GM19043 (cell line): ENCODE measurements around the gene TNP1.

Experiments
- ATAC-seq: cut with Tn5 transposase; IDR thresholded peaks from one replicate; pipeline ENCODE4 v1.9.1; 2021; ENCODE audit warnings: low read depth; ENCODE audit not compliant: unreplicated experiment

Gene TNP1

GRCh38 chr2:216849987-216850386 lies 9.9 kb downstream of the TNP1 start:
- no peak for ATAC-seq

DNA sequence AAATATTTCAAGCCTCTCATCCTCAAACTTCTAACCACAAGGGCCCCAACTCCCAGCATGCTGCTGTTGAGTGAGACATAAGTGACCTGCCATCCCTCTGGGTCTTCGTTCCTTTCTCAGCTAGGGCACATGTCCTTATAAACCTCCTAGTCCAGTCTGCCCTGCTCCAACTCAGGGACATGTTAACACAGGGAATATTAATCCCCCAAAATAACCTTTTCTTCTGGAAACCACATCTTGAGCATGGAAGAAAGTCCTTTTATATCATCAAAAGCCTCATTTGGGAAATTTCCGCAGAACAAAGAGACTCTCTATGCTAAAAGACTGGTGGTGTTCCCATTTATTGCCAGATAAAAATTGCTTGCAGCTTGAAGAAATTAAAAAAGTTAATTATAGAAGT lies 14.4 kb downstream of the TNP1 start:
- no peak for ATAC-seq

GRCh38 chr2:216842636-216843035 lies 17.2 kb downstream of the TNP1 start:
- ATAC-seq, result no peak

DNA sequence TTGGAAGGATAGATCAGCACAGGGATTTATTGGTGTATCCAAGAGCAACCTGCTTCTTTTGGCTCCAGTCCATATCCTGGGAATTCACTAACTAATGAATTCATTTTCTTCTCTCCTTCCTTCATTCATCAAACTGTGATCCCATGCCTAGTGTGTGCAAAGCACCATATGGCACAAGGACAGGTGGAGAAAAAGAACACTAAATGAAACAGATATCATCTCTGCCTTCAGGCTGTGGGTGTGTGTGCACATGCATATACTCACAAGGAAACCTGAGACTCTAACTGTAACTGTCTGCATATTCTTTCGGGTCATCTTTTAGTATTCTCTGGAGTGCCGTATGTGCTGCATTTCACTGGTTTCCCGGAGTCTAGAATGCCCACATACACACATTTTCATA lies 20.2 kb downstream of the TNP1 start:
- ATAC-seq, result no peak

DNA sequence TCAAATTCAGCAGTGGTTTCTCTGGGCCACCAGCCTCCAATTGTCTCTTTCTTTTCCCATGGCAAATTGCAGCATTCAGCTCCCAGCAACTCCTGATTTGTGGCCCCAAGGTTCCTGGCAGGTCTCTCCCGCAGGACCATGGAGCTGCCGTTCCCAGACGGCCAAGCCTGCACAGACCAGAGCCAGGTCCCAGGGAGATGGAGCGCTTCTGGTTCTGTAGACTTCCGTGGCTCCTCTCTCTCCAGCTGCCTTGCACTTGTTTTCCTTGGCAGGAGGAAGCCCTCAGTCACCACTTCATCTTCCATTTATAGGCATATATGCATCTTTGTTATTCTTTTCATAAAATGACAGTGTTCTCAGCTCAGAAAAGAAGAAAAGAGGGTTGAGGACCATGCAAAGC lies 21.7 kb downstream of the TNP1 start:
- no peak for ATAC-seq

DNA sequence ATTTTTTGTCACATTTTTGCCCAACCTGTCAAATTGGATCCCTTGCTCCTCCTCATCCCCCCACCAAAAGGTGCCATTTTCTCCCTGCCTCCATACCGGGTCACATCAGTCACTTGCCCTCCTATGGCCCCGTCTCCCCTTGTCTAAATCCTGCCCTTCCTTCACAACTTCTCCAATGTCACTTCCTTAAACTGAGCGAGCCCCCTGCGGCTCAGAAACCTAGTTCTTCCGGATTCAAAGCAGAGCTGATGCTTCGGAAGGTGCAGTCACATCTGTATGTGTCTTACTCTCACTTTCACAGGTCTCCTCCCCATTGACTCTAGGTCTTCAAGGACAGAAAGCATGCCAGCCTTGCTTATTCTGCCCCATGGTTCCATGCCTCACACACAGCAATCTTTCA lies 22.1 kb downstream of the TNP1 start:
- ATAC-seq, result no peak

DNA sequence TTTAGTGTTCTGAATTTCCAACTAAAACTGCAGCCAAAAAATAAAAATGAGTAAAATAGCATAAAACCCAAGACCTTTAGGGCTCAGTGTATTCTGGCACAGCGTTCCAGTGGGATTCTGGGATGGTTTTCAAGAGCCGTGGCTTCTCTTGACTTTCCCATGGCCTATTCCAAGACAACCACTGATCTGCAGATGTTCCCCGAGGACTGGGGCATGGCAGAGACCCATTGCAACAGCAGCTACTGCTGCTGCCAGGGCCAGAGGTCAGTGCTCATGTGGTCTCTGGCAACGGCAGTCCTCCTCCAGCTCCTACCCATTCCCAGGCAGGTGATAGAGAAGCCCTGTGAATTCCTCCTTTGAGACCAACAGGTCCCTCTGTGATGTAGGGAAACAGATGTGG lies 26.8 kb downstream of the TNP1 start:
- no peak for ATAC-seq

GRCh38 chr2:216830346-216830745 lies 29.5 kb downstream of the TNP1 start:
- no peak for ATAC-seq

- no peak for ATAC-seq
Observed at GRCh38 chr2:216829533-216829932, 30.3 kb downstream of the TNP1 start.

DNA sequence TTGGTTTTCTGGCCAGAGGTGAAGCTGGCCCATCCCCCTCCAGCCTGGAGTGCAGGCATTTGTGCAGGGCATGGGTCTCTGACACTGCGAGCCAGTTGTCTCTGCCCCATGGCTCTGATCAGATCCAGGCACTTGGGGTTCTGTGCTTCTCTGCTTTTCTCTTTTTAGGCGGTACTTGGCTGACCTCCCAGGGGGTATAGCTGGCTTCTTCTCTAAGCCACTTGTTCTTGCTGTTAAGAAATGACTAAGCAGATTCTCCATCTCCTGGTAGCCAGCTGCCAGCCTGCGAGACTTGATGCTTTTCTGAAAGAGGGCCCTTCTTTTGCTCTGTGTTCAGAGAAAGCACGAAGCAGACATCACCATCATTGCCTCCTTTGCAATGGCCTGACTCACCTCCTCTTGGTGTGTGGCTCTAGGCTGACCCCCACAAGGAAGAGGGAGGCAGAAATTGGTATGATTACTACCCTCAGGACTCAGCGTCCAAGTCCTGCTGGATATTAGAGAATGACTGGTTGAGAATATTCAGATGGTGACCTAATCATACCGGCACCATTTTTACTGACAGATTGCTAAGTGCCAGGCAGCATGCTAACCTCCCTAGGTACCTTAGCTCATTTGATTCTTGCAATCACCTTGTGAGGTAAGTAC lies 32.7 kb downstream of the TNP1 start:
- no peak for ATAC-seq

DNA sequence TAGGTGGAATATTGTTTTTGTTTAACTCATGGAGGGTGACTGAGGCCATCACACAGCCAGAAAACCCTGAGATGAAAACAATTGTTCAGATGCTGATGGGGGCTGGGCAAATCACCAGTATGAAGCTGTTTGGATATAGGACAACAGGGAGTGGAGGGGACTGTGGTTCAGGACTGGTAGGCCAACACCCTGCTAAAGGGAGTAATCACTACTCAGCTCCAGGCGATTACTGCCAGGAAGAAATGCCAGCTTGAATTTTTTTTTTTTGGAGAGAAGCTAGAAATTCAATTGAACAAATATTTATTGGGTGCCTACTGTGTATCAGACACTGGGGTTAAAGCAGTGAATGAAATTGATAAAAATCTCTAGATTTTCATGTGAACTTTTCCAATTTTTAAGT lies 37.4 kb downstream of the TNP1 start:
- no peak for ATAC-seq

DNA sequence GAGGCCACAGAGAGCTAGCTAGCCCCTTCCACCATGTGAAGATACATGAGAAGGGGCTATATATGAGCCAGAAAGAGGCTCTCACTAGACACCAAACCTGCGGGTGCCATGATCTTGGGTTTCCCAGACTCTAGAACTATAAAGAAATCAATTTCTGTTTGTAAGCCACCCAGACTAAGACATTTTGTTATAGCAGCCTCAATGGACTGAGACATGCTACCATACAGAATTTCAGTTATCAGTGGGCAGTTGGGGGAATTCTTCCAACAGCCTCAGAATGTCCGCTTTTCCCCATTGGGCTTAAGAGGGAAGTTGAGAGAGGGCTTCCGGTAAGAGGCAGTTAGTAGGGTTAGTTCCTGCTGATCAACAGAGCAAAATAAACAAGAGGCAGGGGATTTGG lies 39.2 kb downstream of the TNP1 start:
- no peak for ATAC-seq

DNA sequence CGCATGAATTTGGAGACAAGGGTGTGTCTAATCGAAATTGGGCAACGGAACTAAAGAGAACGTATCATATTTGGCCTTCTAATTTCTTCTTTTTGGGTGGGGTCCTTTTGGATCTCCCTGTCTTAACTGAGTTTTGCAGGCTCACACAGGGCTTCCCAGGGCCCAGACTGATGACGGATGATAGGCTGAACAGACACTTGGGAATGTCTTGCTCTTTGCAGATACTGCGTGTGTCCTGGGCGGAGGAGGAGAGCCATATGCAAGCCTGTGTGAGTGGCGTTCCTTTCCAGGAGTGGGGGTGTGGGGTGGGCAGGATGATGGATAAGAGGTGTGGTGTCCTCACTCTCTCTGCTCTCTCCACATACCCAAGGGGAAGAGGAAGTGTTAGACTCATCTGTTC lies 40.1 kb downstream of the TNP1 start:
- no peak for ATAC-seq

DNA sequence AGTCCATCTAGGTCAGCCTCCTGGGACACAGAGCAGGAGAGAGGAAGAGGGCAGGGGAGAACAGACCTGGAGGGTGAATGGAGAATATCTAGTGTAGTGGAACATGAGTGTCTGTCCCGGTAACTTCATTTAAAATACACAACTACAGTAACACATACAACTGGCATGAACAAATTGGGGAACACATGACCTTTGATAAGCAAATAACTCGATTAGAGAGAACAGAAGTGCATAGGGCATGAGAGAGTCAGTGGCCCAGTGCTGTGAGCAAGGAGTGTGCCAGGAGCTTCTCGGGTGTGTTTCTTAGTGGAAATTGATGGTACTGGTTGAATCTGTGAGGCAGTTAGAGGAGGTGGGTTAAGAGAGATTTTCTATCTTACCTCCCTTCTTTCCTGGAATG lies 40.8 kb downstream of the TNP1 start:
- no peak for ATAC-seq

GRCh38 chr2:216810399-216811160 lies 49.3 kb downstream of the TNP1 start:
- no peak for ATAC-seq
